ENCODE data around the gene CUX1.

GRCh38 chr7:102061981-102062390 lies 244.6 kb downstream of the CUX1 start:
- no peak for TF ChIP-seq CTCF (conservative IDR thresholded peaks at IDR 0.05; ENCODE audit: low read depth, low read length)
- TF ChIP-seq EZH2 (IDR thresholded peaks at IDR 0.05; ENCODE audit: low read length, unreplicated experiment), result no peak
- no peak for TF ChIP-seq EZH2phosphoT487 (IDR thresholded peaks at IDR 0.05; ENCODE audit: borderline replicate concordance, low read length)
